GM19455 (cell line): ENCODE results near the gene MAT2A.
A peak's percentile ranks its signal among the peaks of the same experiment; 100 is the strongest.
"Not testable (repeated sequence)": the region's sequence is repeated elsewhere in the genome, so short reads cannot be mapped to it uniquely, and the experiment has no call there.

Experiments used
- ATAC-seq: cut with Tn5 transposase; IDR thresholded peaks from one replicate; pipeline ENCODE4 v1.9.1; 2021; ENCODE audit not compliant: unreplicated experiment

Gene MAT2A

GRCh38 chr2:85523903-85524335 is 15.0 kb upstream of the MAT2A start:
- no peak for ATAC-seq

GRCh38 chr2:85524336-85524908 is 14.5 kb upstream of the MAT2A start:
- no peak for ATAC-seq

DNA sequence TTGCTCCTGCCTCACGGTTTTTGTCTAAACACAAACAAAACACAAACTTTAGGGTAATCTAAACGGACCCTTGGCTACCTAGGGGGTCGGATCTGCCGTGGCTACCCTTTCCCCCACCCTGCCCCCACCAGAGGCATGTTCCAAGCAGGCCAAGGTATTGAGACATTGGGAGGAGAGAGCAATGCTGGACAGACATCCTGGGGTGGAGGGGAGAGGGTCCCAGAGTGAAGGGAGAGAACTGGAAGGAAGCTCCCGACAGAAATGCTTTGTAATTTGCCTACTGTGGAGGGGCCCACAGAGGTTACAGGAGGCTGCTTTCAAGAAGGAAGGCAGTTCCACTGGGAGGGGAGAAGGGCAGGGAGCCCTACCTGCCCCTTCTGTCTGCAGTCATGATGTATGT is 13.9 kb upstream of the MAT2A start:
- ATAC-seq, result no peak

GRCh38 chr2:85525567-85525966 is 13.4 kb upstream of the MAT2A start:
- ATAC-seq, result no peak

DNA sequence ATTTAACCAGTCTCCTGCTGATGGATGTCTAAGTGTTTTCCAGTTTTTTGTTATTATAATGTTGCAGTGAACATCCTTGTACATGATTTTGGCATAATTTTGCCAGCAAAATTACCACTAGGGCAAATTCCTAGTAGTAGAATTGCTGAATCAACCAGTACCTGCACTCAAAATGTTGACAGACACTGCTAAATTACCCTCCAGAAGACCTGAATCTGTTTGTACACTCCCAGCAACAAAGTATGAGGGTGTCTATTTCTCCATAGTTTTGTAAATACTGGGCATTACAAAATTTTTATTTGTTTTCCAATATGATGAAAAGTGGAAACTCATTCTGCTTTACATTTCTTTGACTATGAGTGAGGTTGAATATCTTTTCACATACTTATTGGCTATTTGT is 11.2 kb upstream of the MAT2A start:
- ATAC-seq, result no peak

GRCh38 chr2:85528355-85528754 is 10.6 kb upstream of the MAT2A start:
- no peak for ATAC-seq

GRCh38 chr2:85529809-85530208 is 9.2 kb upstream of the MAT2A start:
- ATAC-seq, result no peak

GRCh38 chr2:85531589-85531988 is 7.4 kb upstream of the MAT2A start:
- ATAC-seq, result no peak

GRCh38 chr2:85534099-85534498 is 4.9 kb upstream of the MAT2A start:
- no peak for ATAC-seq

GRCh38 chr2:85534881-85535280 is 4.1 kb upstream of the MAT2A start:
- ATAC-seq, result no peak

GRCh38 chr2:85536479-85536878 is 2.5 kb upstream of the MAT2A start:
- no peak for ATAC-seq

- no peak for ATAC-seq
Observed at GRCh38 chr2:85537600-85538506, 1.1 kb upstream of the MAT2A start.

GRCh38 chr2:85539361-85540132 is 579 bp downstream of the MAT2A start:
- peak; percentile 24 for ATAC-seq

- no peak for ATAC-seq
Observed at GRCh38 chr2:85540133-85540648, 1.2 kb downstream of the MAT2A start.

GRCh38 chr2:85541262-85541661 is 2.3 kb downstream of the MAT2A start:
- no peak for ATAC-seq

- ATAC-seq, result no peak
Observed at GRCh38 chr2:85541753-85542457, 2.9 kb downstream of the MAT2A start.

GRCh38 chr2:85542777-85543176 is 3.8 kb downstream of the MAT2A start:
- no peak for ATAC-seq

DNA sequence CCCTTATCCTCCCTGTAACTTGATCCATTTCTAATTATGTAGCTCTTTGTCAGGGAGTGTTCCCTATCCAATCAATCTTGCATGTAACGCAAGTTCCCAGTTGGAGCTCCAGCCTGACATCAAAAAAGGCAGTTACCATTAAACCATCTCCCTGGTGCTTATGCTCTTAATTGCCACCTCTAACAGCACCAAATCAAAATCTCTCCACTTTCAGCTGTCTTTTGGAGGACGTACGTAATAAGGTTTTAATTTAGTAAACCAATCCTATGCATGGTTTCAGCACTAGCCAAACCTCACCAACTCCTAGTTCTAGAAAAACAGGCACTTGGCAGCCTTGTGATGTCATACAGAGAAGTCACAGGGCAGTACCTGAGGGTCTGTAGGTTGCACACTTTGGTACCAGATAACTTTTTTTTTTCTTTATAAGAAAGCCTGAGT is 5.3 kb downstream of the MAT2A start:
- ATAC-seq, result not testable (repeated sequence)

DNA sequence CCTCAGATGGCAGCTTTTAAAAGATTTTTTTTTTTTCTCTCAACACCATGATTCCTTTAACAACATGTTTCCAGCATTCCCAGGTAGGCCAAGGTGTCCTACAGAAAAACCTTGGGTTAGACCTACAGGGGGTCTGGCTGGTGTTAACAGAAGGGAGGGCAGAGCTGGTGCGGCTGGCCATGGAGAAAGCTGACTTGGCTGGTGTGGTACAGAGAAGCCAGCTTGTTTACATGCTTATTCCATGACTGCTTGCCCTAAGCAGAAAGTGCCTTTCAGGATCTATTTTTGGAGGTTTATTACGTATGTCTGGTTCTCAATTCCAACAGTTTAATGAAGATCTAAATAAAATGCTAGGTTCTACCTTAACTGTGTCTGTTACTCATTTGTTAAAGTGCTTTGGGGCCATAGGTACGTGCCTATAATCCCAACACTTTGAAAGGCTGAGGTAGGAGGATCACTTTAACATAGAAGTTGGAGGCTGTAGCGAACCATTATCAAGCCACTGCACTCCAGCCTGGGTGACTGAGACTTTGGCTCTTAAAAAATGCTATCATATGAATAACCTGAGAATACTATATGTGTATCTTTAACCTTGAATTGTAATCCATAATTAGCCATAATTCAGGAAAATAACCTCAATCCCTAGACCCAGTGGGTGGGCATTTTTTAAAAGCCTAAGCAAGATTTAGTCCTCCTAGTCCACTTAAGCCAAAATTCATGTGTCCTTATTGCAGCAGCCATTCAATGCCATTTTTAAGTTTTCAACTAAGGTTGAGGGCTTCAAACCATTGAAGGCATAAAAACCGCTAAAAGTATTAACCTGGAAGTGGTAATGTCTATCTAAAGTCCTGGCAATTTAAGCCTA is 6.2 kb downstream of the MAT2A start:
- ATAC-seq, result not testable (repeated sequence)

DNA sequence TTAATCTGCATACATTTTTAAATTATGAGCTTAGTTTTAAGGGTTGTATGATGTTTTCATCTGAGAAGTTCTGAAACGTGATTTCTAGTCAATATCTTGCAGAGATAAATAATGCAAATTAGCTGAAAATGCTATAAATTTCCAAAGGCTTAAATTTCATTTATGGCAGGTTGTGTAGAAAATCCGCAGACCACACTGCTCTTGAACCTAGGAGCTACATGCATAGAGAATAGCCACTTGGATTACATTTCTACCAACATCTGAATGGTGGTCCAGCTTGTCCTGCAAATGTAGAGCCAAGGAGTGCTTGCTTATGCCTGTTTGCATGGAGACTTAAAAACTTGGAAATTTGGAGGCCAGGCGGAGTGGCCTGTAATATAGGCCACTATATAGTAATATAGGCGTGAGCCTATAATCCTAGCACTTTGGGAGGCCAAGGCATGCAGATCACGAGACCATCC is 6.8 kb downstream of the MAT2A start:
- no peak for ATAC-seq
